Keratinocyte (primary cell): ENCODE results near the gene B3GAT3. TPM values are rescaled to one million over a fixed set of nuclear protein-coding genes. Genes with fewer than 3 reads are reported as not detected.
"Not testable (repeated sequence)": the region's sequence is repeated elsewhere in the genome, so short reads cannot be mapped to it uniquely, and the experiment has no call there.

Source experiments
- DNase-seq: peaks from one replicate; pipeline ENCODE4 v3.0.0-alpha.2; 2011; ENCODE audit warnings: low read depth, missing footprints, low spot score
- FAIRE-seq: peaks from 2 replicates; lab custom pipeline; 2011; peaks lifted over from hg19 to GRCh38; lab: Jason Lieb, UNC
- H2AFZ ChIP-seq: 2 replicates; pipeline ENCODE4 v1.6.0; 2012; ENCODE audit warnings: low read length, control low read depth, inconsistent platforms; ENCODE audit not compliant: control insufficient read depth
- H3K27ac ChIP-seq: 2 replicates; pipeline ENCODE4 v1.5.1; 2011; ENCODE audit warnings: low read length; ENCODE audit not compliant: control insufficient read depth, insufficient read depth
- H3K27me3 ChIP-seq: 3 replicates; pipeline ENCODE4 v1.6.0; 2011; ENCODE audit warnings: low read length; ENCODE audit not compliant: control insufficient read depth, insufficient read depth; ENCODE audit errors: extremely low read depth
- H3K36me3 ChIP-seq, 2 experiments: 2 replicates in 1 of 2; 3 replicates in 1 of 2; pipeline ENCODE4 v1.5.1; 2011; ENCODE audit warnings: low read length in 2 of 2, mild to moderate bottlenecking in 1 of 2; ENCODE audit not compliant: control insufficient read depth in 2 of 2, insufficient read depth in 2 of 2; ENCODE audit errors: extremely low read depth in 1 of 2
- H3K4me1 ChIP-seq: 3 replicates; pipeline ENCODE4 v1.5.1; 2011; ENCODE audit warnings: low read length; ENCODE audit not compliant: control insufficient read depth, insufficient read depth; ENCODE audit errors: extremely low read depth
- H3K4me2 ChIP-seq: 3 replicates; pipeline ENCODE4 v1.6.0; 2011; ENCODE audit warnings: low read depth, low read length; ENCODE audit not compliant: control insufficient read depth, insufficient read depth; ENCODE audit errors: extremely low read depth
- H3K4me3 ChIP-seq, 3 experiments: fragments of 200-600 bp in 1 of 3; sonication (generic) in 1 of 3; 2 replicates in 2 of 3; 3 replicates in 1 of 3; pipeline ENCODE4 v1.5.1; 2011 to 2016; ENCODE audit warnings: low read length in 3 of 3, mild to moderate bottlenecking in 3 of 3, control low read depth in 2 of 3, inconsistent platforms in 1 of 3, low read depth in 1 of 3, mixed read lengths in 1 of 3, mixed run types in 1 of 3, moderate library complexity in 1 of 3; ENCODE audit not compliant: control insufficient read depth in 2 of 3, insufficient read depth in 2 of 3; ENCODE audit errors: extremely low read depth in 1 of 3
- H3K79me2 ChIP-seq: 2 replicates; pipeline ENCODE4 v1.6.0; 2012; ENCODE audit warnings: low read length; ENCODE audit not compliant: control insufficient read depth, insufficient read depth
- H3K9ac ChIP-seq: 3 replicates; pipeline ENCODE4 v1.6.0; 2011; ENCODE audit warnings: low read length; ENCODE audit not compliant: control insufficient read depth, insufficient read depth; ENCODE audit errors: extremely low read depth
- H3K9me1 ChIP-seq: 3 replicates; pipeline ENCODE4 v1.6.0; 2011; ENCODE audit warnings: low read length; ENCODE audit not compliant: control insufficient read depth, insufficient read depth; ENCODE audit errors: extremely low read depth
- H3K9me3 ChIP-seq: 2 replicates; pipeline ENCODE4 v1.5.1; 2012; ENCODE audit warnings: low read depth, low read length; ENCODE audit not compliant: control insufficient read depth
- H4K20me1 ChIP-seq: 3 replicates; pipeline ENCODE4 v1.6.0; 2011; ENCODE audit warnings: low read length; ENCODE audit not compliant: control insufficient read depth, insufficient read depth; ENCODE audit errors: extremely low read depth
- EZH2 ChIP-seq: IDR thresholded peaks from one replicate; pipeline ENCODE4 v1.6.1; 2012; ENCODE audit warnings: inconsistent platforms, mild to moderate bottlenecking, low read length, moderate library complexity
- dilution Hi-C: fragments of 300-500 bp; cut with MboI; formaldehyde crosslinking; loops from one replicate; pipeline ENCODE4 v1.7.0; 2020; ENCODE audit warnings: low sequenced_read_pairs; ENCODE audit not compliant: extremely low pct_ligation_motif_present
- polyA plus RNA-seq, 5 experiments: library from polyadenylated mRNA; depleted of rRNA in 3 of 5; stranded (reverse) in 3 of 5; stranded (forward) in 1 of 5; unstranded in 1 of 5; fragments of >200 nt; gene quantifications; 1 replicate in 1 of 5; 2 replicates in 3 of 5; 3 replicates in 1 of 5; pipeline versions ENCODE4 v1.2.1 to v1.2.3, GENCODE V29; 2011 to 2012; ENCODE audit warnings: missing spikeins in 2 of 5, low read depth in 1 of 5, low replicate concordance in 1 of 5
- TF ChIP-seq, protein P1 (sequence below), 3 experiments: IDR thresholded peaks in 1 of 3; conservative IDR thresholded peaks in 1 of 3; optimal IDR thresholded peaks in 1 of 3; 2 replicates in 2 of 3; 3 replicates in 1 of 3; pipeline versions ENCODE3 to v1.5.1; 2011; ENCODE audit warnings: low read length in 3 of 3, mild to moderate bottlenecking in 3 of 3, moderate library complexity in 2 of 3, control low read depth in 1 of 3, inconsistent platforms in 1 of 3; ENCODE audit not compliant: insufficient read depth in 2 of 3; ENCODE audit errors: extremely low read depth in 1 of 3

B3GAT3 gene
- polyA plus RNA-seq, 1 donor (not counting 4 experiments of a cell fraction or from before 2014, with no cell fraction given) = 15.1 TPM

DNA sequence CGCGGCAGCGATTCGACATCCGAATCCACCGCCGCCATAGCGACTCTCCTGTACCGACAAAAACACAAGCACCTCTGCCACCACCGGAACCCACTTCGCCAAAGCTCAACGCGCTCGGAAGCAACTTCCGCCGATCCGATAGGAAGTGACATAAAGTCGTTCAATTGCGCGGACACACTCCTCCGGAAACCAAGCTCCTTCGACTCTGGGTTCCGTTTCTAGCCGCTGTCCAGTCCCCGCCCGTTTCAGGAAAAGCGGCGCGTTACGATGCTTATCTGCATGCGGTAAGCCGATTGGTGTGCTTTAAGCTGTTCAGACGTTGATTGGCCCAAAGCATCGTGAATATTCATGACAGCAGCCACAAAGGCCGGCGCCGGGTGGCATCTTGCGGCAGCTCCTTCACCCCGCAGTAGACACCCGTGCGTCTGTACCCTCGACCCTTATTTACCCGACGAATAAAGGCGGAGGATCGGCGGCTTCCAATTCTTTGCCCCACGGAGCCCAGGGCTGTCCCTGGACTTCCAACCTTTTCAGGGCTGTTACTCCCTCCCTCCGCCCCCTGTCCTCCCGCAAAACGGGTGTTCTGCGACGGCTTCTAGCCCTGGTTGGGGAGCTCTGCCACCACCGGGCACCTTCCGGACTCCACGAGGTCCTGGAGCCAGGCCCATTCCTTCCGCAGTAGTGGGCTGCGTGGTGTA, 30.2 kb downstream of the B3GAT3 start, which contains the start of gene TUT1:
TUT1 (minus strand) TSS at position 76 of the 698 bp plus-strand sequence; CDS start at position 38, 38 bp downstream.
- peak within 1 kb of the TSS; percentile 61 to 91 (median 91) for H3K4me3 ChIP-seq
- peak; percentile 74 for FAIRE-seq
- peak within 1 kb of the TSS; percentile 87 for H2AFZ ChIP-seq
- dilution Hi-C loops = no loop called here
- H3K9ac ChIP-seq = peak within 1 kb of the TSS; percentile 94
- DNase-seq = peak; percentile 97
- TF ChIP-seq, protein P1, sequence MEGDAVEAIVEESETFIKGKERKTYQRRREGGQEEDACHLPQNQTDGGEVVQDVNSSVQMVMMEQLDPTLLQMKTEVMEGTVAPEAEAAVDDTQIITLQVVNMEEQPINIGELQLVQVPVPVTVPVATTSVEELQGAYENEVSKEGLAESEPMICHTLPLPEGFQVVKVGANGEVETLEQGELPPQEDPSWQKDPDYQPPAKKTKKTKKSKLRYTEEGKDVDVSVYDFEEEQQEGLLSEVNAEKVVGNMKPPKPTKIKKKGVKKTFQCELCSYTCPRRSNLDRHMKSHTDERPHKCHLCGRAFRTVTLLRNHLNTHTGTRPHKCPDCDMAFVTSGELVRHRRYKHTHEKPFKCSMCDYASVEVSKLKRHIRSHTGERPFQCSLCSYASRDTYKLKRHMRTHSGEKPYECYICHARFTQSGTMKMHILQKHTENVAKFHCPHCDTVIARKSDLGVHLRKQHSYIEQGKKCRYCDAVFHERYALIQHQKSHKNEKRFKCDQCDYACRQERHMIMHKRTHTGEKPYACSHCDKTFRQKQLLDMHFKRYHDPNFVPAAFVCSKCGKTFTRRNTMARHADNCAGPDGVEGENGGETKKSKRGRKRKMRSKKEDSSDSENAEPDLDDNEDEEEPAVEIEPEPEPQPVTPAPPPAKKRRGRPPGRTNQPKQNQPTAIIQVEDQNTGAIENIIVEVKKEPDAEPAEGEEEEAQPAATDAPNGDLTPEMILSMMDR (optimal IDR thresholded peaks at IDR 0.05 in 1 of 3, IDR thresholded peaks at IDR 0.05 in 1 of 3, conservative IDR thresholded peaks at IDR 0.05 in 1 of 3; ENCODE audit: extremely low read depth in 1 of 3, insufficient read depth in 2 of 3, low read length in 3 of 3) = peak in 1 of 3 experiments; percentile 14
- TF ChIP-seq EZH2 = no peak
- H3K36me3 ChIP-seq = peaks cover 32 to 43% of the 10 kb centered on the region in 2 experiments
- H3K4me1 ChIP-seq = peaks cover 14% of the 10 kb centered on the region
- no peaks in the 10 kb centered on the region for H3K9me1 ChIP-seq
- H3K9me3 ChIP-seq = no peaks in the 10 kb centered on the region
- peaks cover 2% of the 10 kb centered on the region for H4K20me1 ChIP-seq
- no peaks in the 10 kb centered on the region for H3K27me3 ChIP-seq
- peaks cover 23% of the 10 kb centered on the region for H3K79me2 ChIP-seq
- H3K27ac ChIP-seq = peak within 1 kb of the TSS; percentile 91
- H3K4me2 ChIP-seq = peak within 1 kb of the TSS; percentile 84

DNA sequence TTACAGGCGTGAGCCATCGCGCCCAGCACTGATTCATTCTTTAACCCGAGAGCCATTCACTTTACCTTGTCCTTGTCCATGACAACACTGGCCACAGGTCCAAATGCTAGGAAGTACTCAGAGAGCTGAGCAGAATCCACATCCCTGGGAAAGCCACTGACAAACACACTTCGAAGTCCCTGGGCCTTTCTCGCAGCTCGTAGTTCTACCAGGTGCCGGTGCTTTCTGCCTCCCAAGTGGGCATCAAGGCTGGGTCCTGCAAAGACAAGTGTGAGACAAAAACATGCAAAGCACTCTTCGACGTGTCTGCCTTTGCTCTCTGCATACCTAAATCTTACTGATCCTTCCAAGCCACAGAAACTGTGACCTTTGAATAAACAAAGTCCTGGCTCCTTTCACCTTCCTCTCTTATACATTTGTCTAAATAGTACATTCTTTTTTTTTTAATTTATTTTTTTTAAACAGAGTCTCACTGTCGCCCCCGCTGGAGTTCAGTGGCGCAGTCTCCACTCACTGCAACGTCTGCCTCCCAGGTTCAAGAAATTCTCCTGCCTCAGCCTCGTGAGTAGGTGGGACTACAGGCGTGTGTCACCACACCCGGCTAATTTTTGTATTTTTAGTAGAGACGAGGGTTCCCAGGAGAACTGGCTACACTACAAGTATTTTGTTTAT, 32.7 kb downstream of the B3GAT3 start:
- Histone ChIP-seq H3K9me1 (no peaks in the 10 kb centered on the region), H3K4me2 (peak overlapping the region; percentile 18), H3K27me3 (no peaks in the 10 kb centered on the region), H3K9me3 (no peaks in the 10 kb centered on the region), H3K27ac (peak overlapping the region; percentile 51), H4K20me1 (peaks cover 2% of the 10 kb centered on the region), H2AFZ (no peak overlapping the region), H3K9ac (no peak overlapping the region), H3K79me2 (peaks cover 19% of the 10 kb centered on the region), H3K4me3 (no peak overlapping the region), H3K4me1 (peaks cover 14% of the 10 kb centered on the region), H3K36me3 (peaks cover 11 to 22% of the 10 kb centered on the region in 2 experiments)
- FAIRE-seq (no peak), DNase-seq (no peak)
- dilution Hi-C loops = no loop called here
- TF ChIP-seq EZH2 = no peak
- TF ChIP-seq, protein P1 (optimal IDR thresholded peaks at IDR 0.05 in 1 of 3, IDR thresholded peaks at IDR 0.05 in 1 of 3, conservative IDR thresholded peaks at IDR 0.05 in 1 of 3; ENCODE audit: extremely low read depth in 1 of 3, insufficient read depth in 2 of 3, low read length in 3 of 3) = peak in 2 of 3 experiments; percentile 24 to 25

DNA sequence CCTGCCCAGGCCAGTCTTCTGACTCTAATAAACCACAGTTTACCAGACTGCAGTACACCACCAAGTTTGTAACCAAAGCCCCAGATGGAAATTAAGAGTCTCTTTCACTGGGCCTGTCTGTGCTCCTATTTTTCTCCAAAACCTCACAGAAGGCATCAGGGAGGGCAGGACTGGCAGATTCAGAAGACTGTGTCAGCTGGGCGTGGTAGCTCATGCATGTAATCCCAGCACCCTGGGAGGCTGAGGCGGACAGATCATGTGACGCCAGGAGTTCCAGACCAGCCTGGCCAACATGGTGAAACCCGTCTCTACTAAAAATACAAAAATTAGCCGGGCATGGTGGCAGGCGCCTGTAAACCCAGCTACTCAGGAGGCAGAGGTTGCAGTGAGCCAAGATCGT, 36.4 kb downstream of the B3GAT3 start:
- DNase-seq, H3K27me3 ChIP-seq, H3K4me2 ChIP-seq, FAIRE-seq, H4K20me1 ChIP-seq, H3K9ac ChIP-seq, H3K4me1 ChIP-seq, H3K4me3 ChIP-seq, H3K27ac ChIP-seq, H2AFZ ChIP-seq, H3K9me3 ChIP-seq, H3K9me1 ChIP-seq, dilution Hi-C loops: not testable (repeated sequence)
- peaks cover 16% of the 10 kb centered on the region for H3K79me2 ChIP-seq
- H3K36me3 ChIP-seq = peaks cover 12 to 15% of the 10 kb centered on the region in 2 experiments
